IPS-18c (cell line): ENCODE data around the gene SLC12A8.
A peak's percentile ranks its signal among the peaks of the same experiment; 100 is the strongest.

Experiments used
- H3K4me3 ChIP-seq: 2 replicates; pipeline ENCODE4 v1.7.0; 2013; ENCODE audit warnings: low read depth, mild to moderate bottlenecking, low read length, moderate library complexity; ENCODE audit not compliant: insufficient read depth
- H3K9me3 ChIP-seq: one replicate; pipeline ENCODE4 v1.6.1; 2013; ENCODE audit warnings: mild to moderate bottlenecking, low read length, moderate library complexity; ENCODE audit not compliant: control insufficient read depth, insufficient read depth

Gene SLC12A8

DNA sequence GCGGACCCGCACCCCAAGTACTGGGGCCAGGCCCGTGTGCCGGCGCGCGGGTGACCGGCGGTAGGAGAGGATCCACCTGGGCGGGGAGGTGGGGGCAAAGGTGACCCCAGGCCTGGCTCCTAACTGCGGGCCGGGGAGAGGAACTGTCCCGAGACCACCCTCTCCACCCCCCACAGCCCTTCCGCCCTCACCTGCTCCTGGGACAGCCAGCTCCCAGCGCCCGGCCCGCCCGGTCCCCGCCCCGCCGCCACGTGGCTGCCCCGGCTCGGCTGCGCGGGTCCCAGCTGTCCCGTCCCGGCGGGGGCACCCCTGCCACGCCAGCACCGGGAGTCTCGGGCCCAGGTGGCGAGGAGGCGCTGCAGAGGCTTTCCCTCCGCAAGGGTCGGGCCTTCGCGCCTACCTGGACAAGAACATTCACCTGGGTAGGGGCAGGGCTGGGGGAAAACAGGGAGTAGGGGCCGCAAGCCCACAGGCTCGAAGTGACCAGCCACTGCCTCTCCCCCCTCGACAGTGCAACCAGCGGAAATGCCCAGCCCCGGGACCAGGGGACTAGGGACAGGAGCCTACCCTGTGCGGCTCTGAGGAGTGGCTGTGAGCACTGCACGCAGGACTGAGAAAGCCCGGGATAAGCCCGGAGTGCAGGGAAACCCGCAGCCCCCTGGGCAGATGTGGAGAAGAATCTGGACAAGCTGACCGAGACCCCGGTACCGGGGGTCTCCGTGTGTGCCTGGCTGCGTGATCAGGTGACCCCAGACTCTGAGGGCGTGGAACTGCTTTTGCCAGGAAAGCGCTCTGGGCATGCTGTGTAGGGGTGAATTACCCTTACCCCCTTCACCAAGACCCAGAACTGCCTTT lies at the start of gene SLC12A8:
TSS of gene SLC12A8 (minus strand) at position 240 of the 855 bp plus-strand sequence. CDS start 1,399 bp downstream, outside the sequence.
- Histone ChIP-seq H3K4me3 (peak within 1 kb of the TSS; percentile 70), H3K9me3 (peaks cover 3% of the 10 kb centered on the region)

- Histone ChIP-seq H3K9me3 (no peaks in the 10 kb centered on the region), H3K4me3 (no peak overlapping the region)
Observed at GRCh38 chr3:125262161-125262560, 49.6 kb upstream of the SLC12A8 start.

DNA sequence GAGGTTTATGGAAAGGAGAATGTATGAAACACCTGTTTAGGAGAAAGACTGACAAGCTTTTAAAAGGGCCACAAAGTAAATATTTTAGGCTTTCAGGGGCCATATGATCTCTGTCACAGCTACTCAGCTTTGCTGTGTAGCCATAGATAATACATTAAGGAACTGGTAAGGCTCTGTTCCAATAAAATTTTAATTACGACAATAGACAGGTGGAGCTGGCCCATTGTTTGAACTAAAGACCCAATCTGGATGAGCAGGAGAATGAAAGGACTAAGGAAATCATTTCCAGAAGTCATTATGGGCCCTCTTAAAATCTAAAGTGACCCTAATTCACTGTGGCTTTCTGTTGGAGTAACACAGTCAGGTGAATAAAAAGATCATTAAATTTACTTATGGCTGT lies 48.5 kb upstream of the SLC12A8 start:
- no peaks in the 10 kb centered on the region for H3K9me3 ChIP-seq
- no peak overlapping the region for H3K4me3 ChIP-seq

GRCh38 chr3:125260158-125260557 lies 47.6 kb upstream of the SLC12A8 start:
- no peaks in the 10 kb centered on the region for H3K9me3 ChIP-seq
- no peak overlapping the region for H3K4me3 ChIP-seq

DNA sequence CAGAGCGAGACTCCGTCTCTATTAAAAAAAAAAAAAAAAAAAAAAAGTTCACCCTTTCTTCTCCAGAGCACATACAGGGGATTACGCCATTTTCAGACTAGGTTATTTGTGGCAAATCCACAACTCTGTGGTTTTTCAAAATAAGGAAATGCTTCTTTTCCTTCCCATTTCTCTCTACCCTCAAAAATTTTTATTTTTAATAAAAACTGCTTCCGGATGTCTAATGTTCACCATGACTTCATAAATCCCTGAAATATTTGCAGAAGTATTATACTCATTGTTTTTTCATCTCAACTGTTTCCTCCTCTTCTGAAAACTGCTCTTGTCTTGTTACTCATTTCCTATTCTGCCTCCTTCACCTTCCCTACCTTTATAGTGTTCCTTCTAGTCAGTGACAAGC lies 45.0 kb upstream of the SLC12A8 start:
- no peaks in the 10 kb centered on the region for H3K9me3 ChIP-seq
- H3K4me3 ChIP-seq, result no peak overlapping the region

DNA sequence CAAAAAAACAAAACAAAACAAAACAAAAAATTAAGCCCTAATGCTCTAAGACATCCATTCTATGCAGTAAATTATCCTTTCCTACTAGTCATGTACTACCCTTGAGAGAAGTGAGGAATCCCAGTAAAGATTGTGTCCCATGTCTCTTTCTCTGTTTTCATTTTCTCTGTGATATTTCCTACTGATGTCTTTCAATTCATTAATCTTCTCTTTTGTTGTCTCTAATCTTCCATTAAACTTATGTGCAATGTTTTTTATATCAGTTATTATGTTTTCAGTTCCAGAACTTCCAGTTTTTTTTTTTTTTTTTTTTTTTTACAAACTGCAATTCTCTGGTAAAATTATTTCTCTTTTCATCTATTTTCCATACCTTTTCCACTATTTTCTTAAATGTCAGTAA lies 44.1 kb upstream of the SLC12A8 start:
- Histone ChIP-seq H3K9me3 (no peaks in the 10 kb centered on the region), H3K4me3 (no peak overlapping the region)

- Histone ChIP-seq H3K4me3 (no peak overlapping the region), H3K9me3 (no peaks in the 10 kb centered on the region)
Observed at GRCh38 chr3:125250973-125251372, 38.4 kb upstream of the SLC12A8 start.

GRCh38 chr3:125246237-125246636 lies 33.7 kb upstream of the SLC12A8 start:
- Histone ChIP-seq H3K4me3 (no peak overlapping the region), H3K9me3 (no peaks in the 10 kb centered on the region)

- no peak overlapping the region for H3K4me3 ChIP-seq
- H3K9me3 ChIP-seq, result no peaks in the 10 kb centered on the region
Observed at GRCh38 chr3:125245521-125245920, 33.0 kb upstream of the SLC12A8 start.

DNA sequence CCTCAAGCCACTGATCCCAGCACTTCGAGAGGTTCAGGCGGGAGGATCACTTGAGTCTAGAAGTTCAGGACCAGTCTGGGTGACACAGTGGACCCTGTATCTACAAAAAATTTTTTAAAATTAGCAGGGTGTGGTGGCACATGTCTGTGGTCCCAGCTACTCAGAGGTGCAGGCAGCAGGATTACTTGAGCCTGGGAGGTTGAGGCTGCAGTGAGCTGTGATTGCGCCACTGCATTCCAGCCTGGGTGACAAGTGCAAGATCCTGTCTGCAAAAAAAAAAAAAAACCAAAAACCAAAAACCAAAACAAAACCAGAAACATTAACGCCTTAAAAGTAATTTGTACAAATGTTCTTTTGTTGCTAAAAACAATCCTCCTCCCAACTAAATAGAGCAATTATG lies 27.9 kb upstream of the SLC12A8 start:
- Histone ChIP-seq H3K9me3 (no peaks in the 10 kb centered on the region), H3K4me3 (no peak overlapping the region)

DNA sequence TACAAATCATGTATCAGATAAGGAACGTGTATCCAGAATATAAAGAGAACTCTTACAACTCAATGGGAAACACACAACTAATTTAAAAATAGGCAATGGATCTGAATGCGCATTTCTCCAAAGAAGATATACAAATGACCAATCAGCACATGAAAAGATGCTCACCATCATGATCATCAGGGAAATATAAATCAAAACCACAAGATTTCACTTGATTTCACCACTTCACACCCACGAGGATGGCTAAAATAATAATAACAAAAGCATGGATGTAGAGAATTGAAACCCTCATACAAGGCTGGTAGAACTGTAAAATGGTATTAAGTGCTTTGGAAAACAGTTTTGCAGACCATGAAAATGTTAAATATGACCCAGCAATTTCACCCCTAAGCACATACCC lies 26.7 kb upstream of the SLC12A8 start:
- Histone ChIP-seq H3K9me3 (no peaks in the 10 kb centered on the region), H3K4me3 (no peak overlapping the region)

DNA sequence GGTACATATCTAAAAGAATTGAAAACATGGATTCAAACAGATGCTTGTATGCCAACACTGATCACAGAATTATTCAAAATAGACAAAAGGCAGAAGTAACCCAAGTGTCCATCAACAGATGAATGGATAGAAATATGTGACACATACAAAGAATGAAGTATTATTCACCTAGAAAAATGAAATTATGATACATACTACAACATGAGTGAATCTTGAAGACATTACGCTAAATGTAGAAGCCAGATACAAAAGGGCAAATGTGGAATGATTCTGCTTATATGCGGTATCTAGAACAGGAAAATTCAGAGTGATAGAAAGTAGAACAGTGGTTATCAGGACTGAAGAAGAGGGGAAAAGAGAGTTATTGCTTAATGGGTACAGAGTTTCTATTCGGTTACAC lies 26.2 kb upstream of the SLC12A8 start:
- H3K4me3 ChIP-seq, result no peak overlapping the region
- no peaks in the 10 kb centered on the region for H3K9me3 ChIP-seq

GRCh38 chr3:125236331-125236903 lies 23.9 kb upstream of the SLC12A8 start:
- no peak overlapping the region for H3K4me3 ChIP-seq

GRCh38 chr3:125234831-125235230 lies 22.3 kb upstream of the SLC12A8 start:
- Histone ChIP-seq H3K4me3 (no peak overlapping the region), H3K9me3 (no peaks in the 10 kb centered on the region)

More at GRCh38 chr3:125236331-125236903, 23.9 kb upstream of the SLC12A8 start:
- H3K9me3 ChIP-seq, result no peaks in the 10 kb centered on the region

- Histone ChIP-seq H3K9me3 (no peaks in the 10 kb centered on the region), H3K4me3 (no peak overlapping the region)
Observed at GRCh38 chr3:125232401-125232800, 19.9 kb upstream of the SLC12A8 start.

GRCh38 chr3:125231895-125232294 lies 19.3 kb upstream of the SLC12A8 start:
- H3K9me3 ChIP-seq, result no peaks in the 10 kb centered on the region
- H3K4me3 ChIP-seq, result no peak overlapping the region

DNA sequence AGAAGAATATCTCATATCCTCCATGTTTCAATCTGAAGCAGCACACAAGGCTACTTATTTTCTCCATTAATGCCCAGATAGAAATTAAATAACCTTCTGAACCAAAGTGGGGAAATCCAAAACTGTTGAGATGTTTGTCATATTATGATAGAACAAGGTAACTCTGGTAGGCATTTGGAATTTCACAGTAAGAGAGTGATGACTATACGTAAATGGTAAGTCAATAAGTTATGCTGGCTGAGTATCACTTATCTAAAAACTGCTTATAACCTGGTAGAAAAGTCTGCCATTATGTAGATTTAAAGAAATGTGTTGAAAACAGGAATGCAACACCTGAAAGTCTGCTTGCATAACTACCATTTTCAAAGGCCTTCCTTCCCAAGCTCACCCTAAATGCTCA lies 17.2 kb upstream of the SLC12A8 start:
- Histone ChIP-seq H3K9me3 (no peaks in the 10 kb centered on the region), H3K4me3 (no peak overlapping the region)

DNA sequence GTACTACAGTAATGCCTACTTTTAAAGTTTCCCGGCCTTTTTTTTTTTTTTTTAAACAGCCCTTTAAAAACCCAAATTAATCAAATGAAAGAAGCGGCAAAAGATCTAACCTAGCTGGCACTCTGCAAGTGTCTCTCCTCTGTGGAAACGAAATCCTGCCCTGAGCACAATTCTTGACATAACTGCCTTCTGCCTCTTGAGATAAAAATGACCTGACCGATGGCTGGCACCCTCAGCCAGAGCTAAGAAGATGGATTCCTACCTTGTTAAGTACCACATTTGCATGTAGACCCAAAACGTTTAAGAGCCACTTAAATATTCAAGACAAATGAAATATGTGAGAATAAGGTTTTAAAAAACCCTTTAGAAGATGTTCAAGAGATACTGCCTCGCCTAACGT lies 16.6 kb upstream of the SLC12A8 start:
- Histone ChIP-seq H3K9me3 (no peaks in the 10 kb centered on the region), H3K4me3 (no peak overlapping the region)
